PFSK-1 (cell line): ENCODE data around the gene SMARCD3.

Experiments
- FOXP2 ChIP-seq: optimal IDR thresholded peaks from 2 replicates; pipeline ENCODE3; 2011; ENCODE audit warnings: borderline replicate concordance, control low read depth, inconsistent platforms; ENCODE audit not compliant: insufficient read depth; ENCODE audit errors: extremely low read length, extremely low read depth
- POLR2AphosphoS5 ChIP-seq: IDR thresholded peaks from 2 replicates; pipeline ENCODE4 v1.6.1; 2012; ENCODE audit warnings: low read depth, mild to moderate bottlenecking, control low read depth, low read length, moderate library complexity
- SIN3A ChIP-seq: IDR thresholded peaks from 2 replicates; pipeline ENCODE4 v1.6.1; 2012; ENCODE audit warnings: mild to moderate bottlenecking, low read length, moderate library complexity, borderline replicate concordance; ENCODE audit not compliant: insufficient read depth
- TAF1 ChIP-seq: IDR thresholded peaks from 2 replicates; pipeline ENCODE4 v1.6.1; 2012; ENCODE audit warnings: low read length, control low read depth, borderline replicate concordance; ENCODE audit not compliant: insufficient read depth
- TF ChIP-seq, protein P1 (sequence below), 2 experiments: IDR thresholded peaks; 2 replicates each; pipeline versions ENCODE4 v1.6.1 to v1.8.0; 2011 to 2012; ENCODE audit warnings: low read depth in 2 of 2, low read length in 2 of 2, control low read depth in 1 of 2, inconsistent platforms in 1 of 2, mild to moderate bottlenecking in 1 of 2, moderate library complexity in 1 of 2; ENCODE audit not compliant: insufficient read depth in 1 of 2

The SMARCD3 gene

DNA sequence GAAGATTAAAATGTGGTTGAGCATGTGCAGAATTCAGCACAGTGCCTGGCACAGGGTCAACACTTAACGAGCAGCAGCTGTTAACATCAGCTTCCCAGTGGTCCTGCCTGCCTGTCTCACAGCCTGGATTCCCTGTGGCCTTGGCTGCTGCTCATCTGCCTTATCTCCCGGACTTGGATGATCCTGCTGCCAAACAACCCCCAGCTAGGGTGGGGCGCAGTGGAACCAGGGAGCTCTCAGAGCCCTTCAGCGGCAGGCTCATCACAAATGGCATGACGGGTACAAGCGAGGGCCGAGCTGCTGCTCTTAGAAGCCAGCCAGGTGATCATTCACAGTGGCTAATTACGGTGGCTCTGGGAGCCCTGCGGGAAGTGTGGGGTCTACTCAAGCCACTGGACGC lies 13.0 kb upstream of the SMARCD3 start:
- TF ChIP-seq SIN3A, result no peak
- no peak for TF ChIP-seq POLR2AphosphoS5
- TF ChIP-seq FOXP2, result no peak
- TF ChIP-seq, protein P1, sequence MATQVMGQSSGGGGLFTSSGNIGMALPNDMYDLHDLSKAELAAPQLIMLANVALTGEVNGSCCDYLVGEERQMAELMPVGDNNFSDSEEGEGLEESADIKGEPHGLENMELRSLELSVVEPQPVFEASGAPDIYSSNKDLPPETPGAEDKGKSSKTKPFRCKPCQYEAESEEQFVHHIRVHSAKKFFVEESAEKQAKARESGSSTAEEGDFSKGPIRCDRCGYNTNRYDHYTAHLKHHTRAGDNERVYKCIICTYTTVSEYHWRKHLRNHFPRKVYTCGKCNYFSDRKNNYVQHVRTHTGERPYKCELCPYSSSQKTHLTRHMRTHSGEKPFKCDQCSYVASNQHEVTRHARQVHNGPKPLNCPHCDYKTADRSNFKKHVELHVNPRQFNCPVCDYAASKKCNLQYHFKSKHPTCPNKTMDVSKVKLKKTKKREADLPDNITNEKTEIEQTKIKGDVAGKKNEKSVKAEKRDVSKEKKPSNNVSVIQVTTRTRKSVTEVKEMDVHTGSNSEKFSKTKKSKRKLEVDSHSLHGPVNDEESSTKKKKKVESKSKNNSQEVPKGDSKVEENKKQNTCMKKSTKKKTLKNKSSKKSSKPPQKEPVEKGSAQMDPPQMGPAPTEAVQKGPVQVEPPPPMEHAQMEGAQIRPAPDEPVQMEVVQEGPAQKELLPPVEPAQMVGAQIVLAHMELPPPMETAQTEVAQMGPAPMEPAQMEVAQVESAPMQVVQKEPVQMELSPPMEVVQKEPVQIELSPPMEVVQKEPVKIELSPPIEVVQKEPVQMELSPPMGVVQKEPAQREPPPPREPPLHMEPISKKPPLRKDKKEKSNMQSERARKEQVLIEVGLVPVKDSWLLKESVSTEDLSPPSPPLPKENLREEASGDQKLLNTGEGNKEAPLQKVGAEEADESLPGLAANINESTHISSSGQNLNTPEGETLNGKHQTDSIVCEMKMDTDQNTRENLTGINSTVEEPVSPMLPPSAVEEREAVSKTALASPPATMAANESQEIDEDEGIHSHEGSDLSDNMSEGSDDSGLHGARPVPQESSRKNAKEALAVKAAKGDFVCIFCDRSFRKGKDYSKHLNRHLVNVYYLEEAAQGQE (IDR thresholded peaks at IDR 0.05; ENCODE audit: insufficient read depth in 1 of 2, low read depth in 2 of 2, low read length in 2 of 2), result no peak
- no peak for TF ChIP-seq TAF1

DNA sequence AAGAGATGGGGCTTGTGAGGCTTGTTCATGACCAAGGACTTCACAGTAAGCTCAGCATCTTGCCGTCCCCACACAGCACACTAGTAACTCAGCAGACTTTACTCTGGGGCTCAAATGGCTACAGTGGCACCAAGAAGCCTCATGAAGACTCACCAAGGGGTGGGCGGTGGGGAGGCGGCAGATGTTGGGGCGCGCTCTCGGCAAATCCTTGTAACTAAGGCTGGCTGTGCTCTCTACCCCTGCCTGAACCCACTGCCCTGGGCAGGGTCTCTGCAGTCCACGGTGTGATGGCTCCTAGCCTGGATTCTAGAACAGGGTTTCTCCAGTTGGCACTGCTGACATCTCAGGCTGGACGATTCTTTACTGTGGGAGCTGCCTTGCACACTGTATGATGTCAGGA lies 12.4 kb upstream of the SMARCD3 start:
- TF ChIP-seq SIN3A (no peak), POLR2AphosphoS5 (no peak)

DNA sequence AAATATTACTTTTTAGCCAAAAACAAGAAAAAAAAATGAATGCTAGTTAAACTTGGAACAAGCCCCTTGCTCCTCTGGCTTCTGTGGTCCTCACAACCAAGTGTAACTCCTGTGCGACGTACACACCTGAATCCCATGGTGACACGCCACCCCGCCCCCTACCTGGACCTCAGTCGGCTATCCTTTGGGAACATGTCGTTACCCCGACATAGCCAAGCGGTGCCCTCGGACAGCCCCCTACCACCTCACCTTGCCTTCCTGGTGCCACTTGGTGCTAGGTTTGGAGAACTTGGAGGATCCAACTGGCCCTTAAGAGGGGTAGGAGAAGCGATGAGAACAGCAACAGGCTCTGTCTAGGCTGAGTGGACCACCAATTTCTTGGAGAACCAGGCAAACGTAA lies 12.0 kb upstream of the SMARCD3 start:
- TF ChIP-seq SIN3A (no peak), FOXP2 (no peak), TAF1 (no peak), POLR2AphosphoS5 (no peak)
- TF ChIP-seq, protein P1 (IDR thresholded peaks at IDR 0.05; ENCODE audit: insufficient read depth in 1 of 2, low read depth in 2 of 2, low read length in 2 of 2), result no peak

DNA sequence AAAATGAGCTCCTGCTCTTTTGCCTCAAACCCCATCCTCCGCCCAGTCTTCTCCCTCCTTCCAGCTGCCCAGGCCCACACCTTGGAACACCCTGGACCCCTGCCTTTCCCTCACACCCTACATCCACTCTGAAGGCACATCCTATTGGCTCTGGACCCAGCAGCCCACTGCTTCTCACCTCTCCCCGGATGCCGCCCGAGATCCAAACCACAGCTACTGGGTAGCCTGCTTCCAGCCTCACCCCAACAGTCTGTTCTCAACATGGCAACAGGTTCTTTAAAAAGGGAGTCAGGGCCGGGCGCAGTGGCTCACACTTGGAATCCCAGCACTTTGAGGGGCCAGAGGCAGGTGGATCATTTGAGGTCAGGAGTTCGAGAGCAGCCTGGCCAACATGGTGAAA lies 9.5 kb upstream of the SMARCD3 start:
- TF ChIP-seq SIN3A, result no peak
- TF ChIP-seq POLR2AphosphoS5, result no peak
- TF ChIP-seq, protein P1 (IDR thresholded peaks at IDR 0.05; ENCODE audit: insufficient read depth in 1 of 2, low read depth in 2 of 2, low read length in 2 of 2), result no peak
- TF ChIP-seq TAF1, result no peak
- no peak for TF ChIP-seq FOXP2

DNA sequence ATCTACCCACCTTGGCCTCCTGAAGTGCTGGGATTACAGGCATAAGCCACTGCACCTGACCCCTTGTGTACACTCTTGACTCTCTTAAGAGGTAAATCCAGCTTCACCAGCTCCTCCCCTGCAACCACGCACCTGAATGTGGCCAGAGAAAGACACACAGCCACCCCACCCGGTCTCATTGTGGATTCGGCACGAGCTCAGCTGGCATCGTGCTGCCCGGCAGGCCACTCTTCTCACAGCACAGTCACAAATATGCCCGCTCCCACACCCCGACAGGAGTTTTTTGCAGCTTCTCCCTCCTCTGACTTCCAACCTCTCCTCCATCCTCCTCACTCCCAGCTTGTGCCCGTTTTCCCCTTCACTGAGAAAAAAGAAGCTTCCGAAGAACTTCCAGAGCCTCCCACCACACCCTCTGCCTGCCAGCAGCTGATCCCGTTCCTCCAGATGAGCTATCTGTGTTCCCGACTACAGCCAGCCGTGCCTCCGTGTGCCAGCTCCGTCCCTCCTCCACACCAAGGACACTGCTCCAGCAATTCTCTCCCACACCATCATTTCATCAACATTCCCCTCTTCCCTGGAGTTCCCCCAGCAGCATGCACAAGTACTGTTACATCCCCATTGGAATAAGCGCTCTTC lies 8.0 kb upstream of the SMARCD3 start:
- TF ChIP-seq FOXP2 (no peak), TAF1 (no peak), SIN3A (no peak), POLR2AphosphoS5 (no peak)
- TF ChIP-seq, protein P1 (IDR thresholded peaks at IDR 0.05; ENCODE audit: insufficient read depth in 1 of 2, low read depth in 2 of 2, low read length in 2 of 2), result no peak
